Measurements from ENCODE around the gene DBH.

The DBH gene

DNA sequence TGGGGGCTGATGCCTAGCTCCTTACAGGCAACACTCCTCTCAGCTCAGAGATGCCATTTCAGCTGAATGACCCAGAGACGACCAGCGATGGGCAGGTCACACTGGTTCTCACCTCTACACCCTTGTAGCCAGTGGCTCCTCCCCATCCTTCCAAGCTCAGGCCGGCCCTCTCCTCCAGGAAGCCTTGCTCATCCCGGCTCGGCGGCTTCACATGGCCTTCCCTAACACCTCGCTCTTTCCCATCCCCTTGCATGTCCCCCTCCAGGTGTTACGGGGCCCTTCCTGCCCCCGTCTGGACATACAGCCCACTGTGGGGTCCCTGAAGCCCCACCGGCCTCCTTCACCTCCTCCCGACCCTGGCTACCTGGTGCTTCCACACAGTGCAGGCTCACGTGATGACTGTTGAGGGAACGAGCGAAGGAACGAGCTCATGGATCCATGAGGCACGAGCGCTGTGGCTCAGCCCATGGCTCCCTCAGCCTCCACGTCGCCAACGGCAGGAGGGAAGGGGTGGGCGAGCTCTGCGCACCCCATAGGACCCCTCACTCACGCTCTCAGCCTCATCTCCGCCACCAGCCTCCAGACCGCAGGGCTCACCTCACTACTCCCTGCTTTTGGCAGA is 56.3 kb downstream of the DBH start:
- H3K4me3 ChIP-seq (ENCODE audit: low read depth, low read length) = no peak overlapping the region
- TF ChIP-seq CTCF (IDR thresholded peaks at IDR 0.05; ENCODE audit: low read depth, low read length) = no peak

DNA sequence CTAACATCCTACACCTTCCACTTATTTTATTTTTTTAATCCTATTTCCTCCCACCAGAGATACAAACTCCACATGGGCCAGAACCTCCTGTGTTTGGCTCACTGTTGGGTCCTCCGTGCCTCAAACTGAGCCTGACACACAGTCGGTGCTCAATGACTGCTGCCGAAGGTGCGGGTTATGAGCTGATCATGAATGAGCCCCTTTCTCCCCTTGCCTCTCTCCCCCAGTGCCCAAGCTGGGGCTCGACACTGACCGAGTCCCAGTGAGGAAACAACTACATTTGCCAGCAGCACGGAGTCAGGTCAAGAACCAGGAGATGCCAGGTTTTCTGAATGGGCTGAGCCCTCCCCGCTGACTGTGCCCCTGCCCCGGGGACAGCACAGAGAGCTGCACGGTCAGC is 57.0 kb downstream of the DBH start:
- no peak overlapping the region for H3K4me3 ChIP-seq (ENCODE audit: low read depth, low read length)
- no peak for TF ChIP-seq CTCF (IDR thresholded peaks at IDR 0.05; ENCODE audit: low read depth, low read length)

- no peak overlapping the region for H3K4me3 ChIP-seq (ENCODE audit: low read depth, low read length)
- TF ChIP-seq CTCF (IDR thresholded peaks at IDR 0.05; ENCODE audit: low read depth, low read length) = no peak
Measured at GRCh38 chr9:133693703-133694529, 57.8 kb downstream of the DBH start.

DNA sequence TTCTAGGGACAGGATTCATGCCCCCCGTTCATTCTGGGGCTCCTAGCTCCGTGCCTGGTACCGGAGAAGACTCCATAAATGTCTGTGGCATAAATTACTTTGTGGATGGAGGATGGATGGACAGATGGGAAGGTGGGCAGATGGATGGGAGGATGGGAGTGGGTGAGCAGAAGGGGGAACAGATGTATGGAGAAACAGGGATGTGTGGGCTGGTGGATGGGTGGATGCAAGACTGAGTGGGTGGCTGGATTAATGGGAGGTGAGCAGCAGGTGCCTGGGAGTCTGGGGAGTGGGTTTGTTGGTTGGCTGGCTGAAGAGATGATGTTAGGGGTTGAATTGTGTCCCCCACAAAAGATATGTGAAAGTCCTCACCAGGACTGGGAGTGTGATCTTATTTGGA is 58.5 kb downstream of the DBH start:
- no peak for TF ChIP-seq CTCF (IDR thresholded peaks at IDR 0.05; ENCODE audit: low read depth, low read length)
- H3K4me3 ChIP-seq (ENCODE audit: low read depth, low read length) = no peak overlapping the region

GRCh38 chr9:133696071-133696472 is 59.9 kb downstream of the DBH start:
- no peak for TF ChIP-seq CTCF (IDR thresholded peaks at IDR 0.05; ENCODE audit: low read depth, low read length)
- H3K4me3 ChIP-seq (ENCODE audit: low read depth, low read length) = no peak overlapping the region

GRCh38 chr9:133699546-133699945 is 63.4 kb downstream of the DBH start:
- TF ChIP-seq CTCF (IDR thresholded peaks at IDR 0.05; ENCODE audit: low read depth, low read length) = no peak
- H3K4me3 ChIP-seq (ENCODE audit: low read depth, low read length) = no peak overlapping the region

DNA sequence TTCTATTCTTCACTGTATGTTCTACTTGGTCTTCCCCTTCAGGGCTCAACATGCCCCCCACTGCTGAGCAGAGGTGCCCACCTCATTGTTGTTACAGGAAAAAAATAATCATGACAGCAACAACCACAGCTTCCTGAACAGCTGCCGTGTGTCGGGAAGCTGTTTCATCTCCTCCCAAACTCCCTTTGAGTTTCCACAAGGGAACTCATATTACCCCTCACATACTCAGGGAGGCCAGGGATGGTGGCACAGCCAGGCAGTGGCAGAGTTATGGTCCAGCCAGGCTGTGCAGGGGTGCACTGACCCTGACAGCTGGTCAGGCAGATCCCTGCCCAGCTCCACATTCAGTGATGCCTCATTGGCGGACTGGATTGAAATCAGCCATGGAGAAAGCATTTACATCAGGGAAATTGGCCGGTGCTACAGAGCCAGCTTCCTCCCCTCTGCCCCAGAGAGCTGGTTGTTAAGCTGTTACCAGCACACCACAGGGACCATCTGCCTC is 64.7 kb downstream of the DBH start:
- H3K4me3 ChIP-seq (ENCODE audit: low read depth, low read length) = no peak overlapping the region
- TF ChIP-seq CTCF (IDR thresholded peaks at IDR 0.05; ENCODE audit: low read depth, low read length) = no peak

All from WI38 (cell line).